ENCODE data around the gene WDHD1. TPM values are rescaled to one million over a fixed set of nuclear protein-coding genes. Genes with fewer than 3 reads are reported as not detected.

Gene WDHD1
- total RNA-seq, 1 donor from 2014 or later: 56.2 TPM

- Mint-ChIP-seq H3K36me3 (ENCODE audit: low read depth) (peaks cover 37% of the 10 kb centered on the region), H3K27me3 (ENCODE audit: low read depth) (no peaks in the 10 kb centered on the region), H3K4me1 (peaks cover 12% of the 10 kb centered on the region), H3K9me3 (no peaks in the 10 kb centered on the region), H3K4me3 (no peak overlapping the region), H3K27ac (ENCODE audit: unreplicated experiment) (peak overlapping the region; percentile 62)
- no peak for DNase-seq (ENCODE audit: low read depth, low spot score)
- TF ChIP-seq CTCF (conservative IDR thresholded peaks at IDR 0.05): no peak
Observed at GRCh38 chr14:55062517-55063351, 35.8 kb upstream of the WDHD1 start.

GRCh38 chr14:55059333-55059732 lies 32.4 kb upstream of the WDHD1 start:
- no peak overlapping the region for H3K4me3 Mint-ChIP-seq
- H3K36me3 Mint-ChIP-seq (ENCODE audit: low read depth): peaks cover 35% of the 10 kb centered on the region
- peaks cover 18% of the 10 kb centered on the region for H3K4me1 Mint-ChIP-seq
- H3K27me3 Mint-ChIP-seq (ENCODE audit: low read depth): no peaks in the 10 kb centered on the region
- H3K9me3 Mint-ChIP-seq: no peaks in the 10 kb centered on the region
- H3K27ac Mint-ChIP-seq (ENCODE audit: unreplicated experiment): no peak overlapping the region
- DNase-seq (ENCODE audit: low read depth, low spot score): no peak
- no peak for TF ChIP-seq CTCF (conservative IDR thresholded peaks at IDR 0.05)

GRCh38 chr14:55057919-55058318 lies 31.0 kb upstream of the WDHD1 start:
- Mint-ChIP-seq H3K4me3 (peak overlapping the region; percentile 24), H3K4me1 (peaks cover 29% of the 10 kb centered on the region), H3K36me3 (ENCODE audit: low read depth) (peaks cover 39% of the 10 kb centered on the region), H3K27ac (ENCODE audit: unreplicated experiment) (no peak overlapping the region), H3K9me3 (no peaks in the 10 kb centered on the region), H3K27me3 (ENCODE audit: low read depth) (no peaks in the 10 kb centered on the region)
- no peak for TF ChIP-seq CTCF (conservative IDR thresholded peaks at IDR 0.05)
- no peak for DNase-seq (ENCODE audit: low read depth, low spot score)

GRCh38 chr14:55054098-55054497 lies 27.2 kb upstream of the WDHD1 start:
- no peak for DNase-seq (ENCODE audit: low read depth, low spot score)
- Mint-ChIP-seq H3K27me3 (ENCODE audit: low read depth) (no peaks in the 10 kb centered on the region), H3K27ac (ENCODE audit: unreplicated experiment) (no peak overlapping the region), H3K9me3 (no peaks in the 10 kb centered on the region), H3K36me3 (ENCODE audit: low read depth) (peaks cover 22% of the 10 kb centered on the region), H3K4me1 (peaks cover 45% of the 10 kb centered on the region), H3K4me3 (peak overlapping the region; percentile 68)
- no peak for TF ChIP-seq CTCF (conservative IDR thresholded peaks at IDR 0.05)

GRCh38 chr14:55053500-55053899 lies 26.6 kb upstream of the WDHD1 start:
- H3K27me3 Mint-ChIP-seq (ENCODE audit: low read depth): no peaks in the 10 kb centered on the region
- peaks cover 22% of the 10 kb centered on the region for H3K36me3 Mint-ChIP-seq (ENCODE audit: low read depth)
- no peak for TF ChIP-seq CTCF (conservative IDR thresholded peaks at IDR 0.05)
- H3K4me1 Mint-ChIP-seq: peaks cover 45% of the 10 kb centered on the region
- no peaks in the 10 kb centered on the region for H3K9me3 Mint-ChIP-seq
- no peak for DNase-seq (ENCODE audit: low read depth, low spot score)
- peak overlapping the region; percentile 97 for H3K4me3 Mint-ChIP-seq
- H3K27ac Mint-ChIP-seq (ENCODE audit: unreplicated experiment): peak overlapping the region; percentile 14

Data from neural crest cell (in vitro differentiated cells).